ENCODE measurements around the gene ZNF554.
A peak's percentile ranks its signal among the peaks of the same experiment; 100 is the strongest.

DNA sequence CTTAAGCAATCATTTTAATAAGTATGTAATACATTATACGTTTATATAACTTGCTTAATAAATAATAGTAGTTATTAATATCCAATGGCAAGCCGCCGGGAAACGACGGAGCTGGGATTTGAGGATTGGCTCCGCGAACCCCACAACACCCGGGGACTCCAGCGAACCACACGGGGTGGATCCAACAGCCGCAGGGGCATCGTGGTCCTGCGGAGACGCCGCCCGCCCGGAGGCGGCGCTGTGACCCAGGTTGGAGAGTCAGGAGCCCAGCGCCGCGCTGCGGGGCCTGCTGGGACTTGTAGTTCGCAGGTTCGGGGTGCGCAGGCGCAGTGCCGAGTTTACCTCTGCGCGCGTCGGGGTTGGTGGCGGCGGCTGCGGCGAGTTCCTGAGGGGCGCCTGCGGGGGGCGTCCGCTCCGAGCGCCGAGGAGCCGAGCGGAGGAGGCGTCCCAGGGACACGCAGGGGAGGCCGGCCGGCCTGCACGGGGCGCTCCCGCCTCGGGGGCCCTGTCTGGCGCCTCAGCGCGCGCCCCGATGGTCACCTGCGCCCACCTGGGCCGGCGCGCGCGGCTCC lies at the start of gene ZNF554:
- TF ChIP-seq, protein P1, sequence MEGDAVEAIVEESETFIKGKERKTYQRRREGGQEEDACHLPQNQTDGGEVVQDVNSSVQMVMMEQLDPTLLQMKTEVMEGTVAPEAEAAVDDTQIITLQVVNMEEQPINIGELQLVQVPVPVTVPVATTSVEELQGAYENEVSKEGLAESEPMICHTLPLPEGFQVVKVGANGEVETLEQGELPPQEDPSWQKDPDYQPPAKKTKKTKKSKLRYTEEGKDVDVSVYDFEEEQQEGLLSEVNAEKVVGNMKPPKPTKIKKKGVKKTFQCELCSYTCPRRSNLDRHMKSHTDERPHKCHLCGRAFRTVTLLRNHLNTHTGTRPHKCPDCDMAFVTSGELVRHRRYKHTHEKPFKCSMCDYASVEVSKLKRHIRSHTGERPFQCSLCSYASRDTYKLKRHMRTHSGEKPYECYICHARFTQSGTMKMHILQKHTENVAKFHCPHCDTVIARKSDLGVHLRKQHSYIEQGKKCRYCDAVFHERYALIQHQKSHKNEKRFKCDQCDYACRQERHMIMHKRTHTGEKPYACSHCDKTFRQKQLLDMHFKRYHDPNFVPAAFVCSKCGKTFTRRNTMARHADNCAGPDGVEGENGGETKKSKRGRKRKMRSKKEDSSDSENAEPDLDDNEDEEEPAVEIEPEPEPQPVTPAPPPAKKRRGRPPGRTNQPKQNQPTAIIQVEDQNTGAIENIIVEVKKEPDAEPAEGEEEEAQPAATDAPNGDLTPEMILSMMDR (IDR thresholded peaks at IDR 0.05) = peak; percentile 87
- TF ChIP-seq EZH2phosphoT487 (IDR thresholded peaks at IDR 0.05) = no peak

Measured in neural progenitor cell (in vitro differentiated cells).